HepG2 (cell line): ENCODE data around the gene VPS13D. TPM values are rescaled to one million over a fixed set of nuclear protein-coding genes. Genes with fewer than 3 reads are reported as not detected.

ENCODE experiments used
- ELF4 ChIP-seq: sonication (generic); formaldehyde crosslinking; IDR thresholded peaks from 2 replicates; pipeline ENCODE4 v1.5.0; 2020; ENCODE audit warnings: missing genetic modification reagents, mild to moderate bottlenecking, moderate library complexity, borderline replicate concordance
- EZH2 ChIP-seq: conservative IDR thresholded peaks from 2 replicates; pipeline ENCODE4 v1.6.1; 2012; ENCODE audit warnings: mild to moderate bottlenecking, low read depth, low read length, moderate library complexity
- FOXA1 ChIP-seq, 2 experiments: fragments of 450-650 bp in 1 of 2; sonication (generic) in 1 of 2; formaldehyde crosslinking in 1 of 2; IDR thresholded peaks; 2 replicates each; pipeline versions ENCODE4 v1.4.0 to v1.6.1; 2016 to 2020; ENCODE audit warnings: missing genetic modification reagents in 1 of 2
- JUN ChIP-seq: sonication (generic); formaldehyde crosslinking; IDR thresholded peaks from 2 replicates; pipeline ENCODE4 v1.4.0; 2020; ENCODE audit warnings: mild to moderate bottlenecking, missing genetic modification reagents
- KLF12 ChIP-seq: sonication (generic); formaldehyde crosslinking; IDR thresholded peaks from 2 replicates; pipeline ENCODE4 v1.4.0; 2020; ENCODE audit warnings: missing genetic modification reagents, borderline replicate concordance
- KLF9 ChIP-seq: IDR thresholded peaks from 2 replicates; pipeline ENCODE4 v1.6.1; 2016; ENCODE audit warnings: low read depth
- MIXL1 ChIP-seq: IDR thresholded peaks from 2 replicates; pipeline ENCODE4 v1.6.1; 2016
- NFIC ChIP-seq: IDR thresholded peaks from 2 replicates; pipeline ENCODE4 v1.6.1; 2012; ENCODE audit warnings: mild to moderate bottlenecking, low read length, inconsistent platforms
- PCBP1 ChIP-seq: fragments of 200-400 bp; formaldehyde crosslinking; IDR thresholded peaks from 2 replicates; pipeline ENCODE4 v1.6.1; 2017; ENCODE audit warnings: mild to moderate bottlenecking, low read depth, low read length, borderline replicate concordance
- PHF21A ChIP-seq: sonication (generic); formaldehyde crosslinking; IDR thresholded peaks from 2 replicates; pipeline ENCODE4 v1.5.0; 2020; ENCODE audit warnings: mild to moderate bottlenecking, missing genetic modification reagents
- REXO4 ChIP-seq: sonication (generic); formaldehyde crosslinking; IDR thresholded peaks from 2 replicates; pipeline ENCODE4 v1.8.0; 2022; ENCODE audit warnings: missing genetic modification reagents, mild to moderate bottlenecking, borderline replicate concordance
- SIX1 ChIP-seq: sonication (generic); formaldehyde crosslinking; IDR thresholded peaks from 2 replicates; pipeline ENCODE4 v1.4.0; 2020; ENCODE audit warnings: missing genetic modification reagents, borderline replicate concordance
- SP4 ChIP-seq: sonication (generic); formaldehyde crosslinking; IDR thresholded peaks from 2 replicates; pipeline ENCODE4 v1.8.1; 2023; ENCODE audit warnings: mild to moderate bottlenecking, missing genetic modification reagents
- SRF ChIP-seq: IDR thresholded peaks from 2 replicates; pipeline ENCODE4 v1.6.1; 2011; ENCODE audit warnings: mild to moderate bottlenecking, low read depth, low read length, moderate library complexity
- TAF1 ChIP-seq: sonication (generic); formaldehyde crosslinking; IDR thresholded peaks from 2 replicates; pipeline ENCODE4 v1.4.0; 2020; ENCODE audit warnings: missing genetic modification reagents
- ZBTB7A ChIP-seq: sonication (generic); formaldehyde crosslinking; IDR thresholded peaks from 2 replicates; pipeline ENCODE4 v1.8.0; 2022; ENCODE audit warnings: mild to moderate bottlenecking, missing genetic modification reagents
- ZFAT ChIP-seq: sonication (generic); formaldehyde crosslinking; conservative IDR thresholded peaks from 2 replicates; pipeline ENCODE4 v1.8.1; 2023; ENCODE audit warnings: missing genetic modification reagents, inconsistent platforms
- ZNF230 ChIP-seq: sonication (generic); formaldehyde crosslinking; IDR thresholded peaks from 2 replicates; pipeline ENCODE4 v1.4.0; 2020; ENCODE audit warnings: mild to moderate bottlenecking, missing genetic modification reagents
- ZNF350 ChIP-seq: sonication (generic); formaldehyde crosslinking; IDR thresholded peaks from 2 replicates; pipeline ENCODE4 v1.4.0; 2020; ENCODE audit warnings: mild to moderate bottlenecking, low read depth, missing genetic modification reagents, borderline replicate concordance
- ZNF589 ChIP-seq: sonication (generic); formaldehyde crosslinking; conservative IDR thresholded peaks from 2 replicates; pipeline ENCODE4 v1.8.0; 2022; ENCODE audit warnings: mild to moderate bottlenecking, moderate library complexity, missing genetic modification reagents
- ZNF720 ChIP-seq: sonication (generic); formaldehyde crosslinking; IDR thresholded peaks from 2 replicates; pipeline ENCODE4 v1.4.0; 2020; ENCODE audit warnings: missing genetic modification reagents
- polyA plus RNA-seq, 8 experiments: library from polyadenylated mRNA; depleted of rRNA in 3 of 8; stranded (reverse) in 7 of 8; unstranded in 1 of 8; fragments of >200 nt; fragmentation: Illumina TruSeq in 4 of 8; extraction: Trizol in 4 of 8; gene quantifications; 2 replicates each; pipeline versions ENCODE4 v1.2.1 to v1.2.3, GENCODE V29; 2011 to 2016; ENCODE audit warnings: low read depth in 4 of 8, missing spikeins in 1 of 8, mixed read lengths in 1 of 8; ENCODE audit not compliant: insufficient read depth in 1 of 8
- total RNA-seq, 5 experiments: library from RNA; depleted of rRNA; stranded (reverse); fragments of >200 nt; fragmentation: Illumina TruSeq; extraction: Trizol; gene quantifications; 2 replicates each; pipeline ENCODE4 v1.2.3, GENCODE V29; 2016; ENCODE audit warnings: low read depth in 1 of 5
- TF ChIP-seq, protein P1 (sequence below): IDR thresholded peaks from 2 replicates; pipeline ENCODE4 v1.6.1; 2016; ENCODE audit warnings: low read depth, missing genetic modification reagents, missing compliant biosample characterization
- TF ChIP-seq, protein P2 (sequence below): IDR thresholded peaks from 2 replicates; pipeline ENCODE4 v1.6.1; 2012; ENCODE audit warnings: low read depth, low read length, improper control_type of control experiment
- TF ChIP-seq, protein P3 (sequence below): sonication (generic); formaldehyde crosslinking; conservative IDR thresholded peaks from 2 replicates; pipeline ENCODE4 v1.4.0; 2020; ENCODE audit warnings: missing genetic modification reagents

VPS13D gene
- total and polyA plus RNA-seq, 2 of the 13 experiments (the other 11 are each of a cell fraction or from before 2014, with no cell fraction given), result 8.6 to 13.9 TPM

DNA sequence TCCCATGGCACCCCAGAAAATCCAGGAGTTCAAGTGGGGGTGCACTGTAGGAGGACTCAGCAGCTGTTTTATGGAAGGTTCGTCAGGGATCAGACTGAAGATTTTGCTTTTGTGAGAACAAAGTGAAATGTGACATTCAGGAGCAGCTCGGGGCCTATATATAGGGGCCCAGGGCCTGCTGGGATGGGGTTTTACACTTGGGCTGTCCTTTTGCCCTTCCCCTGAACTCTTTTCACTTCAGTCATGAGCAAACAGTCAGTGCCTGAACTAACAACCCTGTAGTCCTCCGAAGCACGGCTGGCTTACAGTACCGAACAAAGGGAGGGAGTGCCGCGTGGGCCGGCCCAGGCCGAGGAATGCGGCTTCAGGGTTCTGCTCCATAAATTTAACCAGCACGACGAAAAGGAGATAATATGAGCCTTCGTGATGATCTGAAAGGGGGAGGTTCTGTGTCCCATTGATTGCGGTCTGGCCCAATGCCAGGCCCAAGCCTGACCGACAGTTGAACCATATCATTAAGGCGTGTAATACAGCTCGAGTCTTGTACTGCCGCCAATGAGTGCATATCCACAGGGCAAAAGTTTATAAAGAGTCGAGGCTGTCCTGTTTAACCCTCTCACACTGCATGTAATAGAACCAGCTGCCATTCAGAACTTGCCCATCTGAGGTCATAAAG is 248.2 kb downstream of the VPS13D start (continued):
- TF ChIP-seq, protein P1, sequence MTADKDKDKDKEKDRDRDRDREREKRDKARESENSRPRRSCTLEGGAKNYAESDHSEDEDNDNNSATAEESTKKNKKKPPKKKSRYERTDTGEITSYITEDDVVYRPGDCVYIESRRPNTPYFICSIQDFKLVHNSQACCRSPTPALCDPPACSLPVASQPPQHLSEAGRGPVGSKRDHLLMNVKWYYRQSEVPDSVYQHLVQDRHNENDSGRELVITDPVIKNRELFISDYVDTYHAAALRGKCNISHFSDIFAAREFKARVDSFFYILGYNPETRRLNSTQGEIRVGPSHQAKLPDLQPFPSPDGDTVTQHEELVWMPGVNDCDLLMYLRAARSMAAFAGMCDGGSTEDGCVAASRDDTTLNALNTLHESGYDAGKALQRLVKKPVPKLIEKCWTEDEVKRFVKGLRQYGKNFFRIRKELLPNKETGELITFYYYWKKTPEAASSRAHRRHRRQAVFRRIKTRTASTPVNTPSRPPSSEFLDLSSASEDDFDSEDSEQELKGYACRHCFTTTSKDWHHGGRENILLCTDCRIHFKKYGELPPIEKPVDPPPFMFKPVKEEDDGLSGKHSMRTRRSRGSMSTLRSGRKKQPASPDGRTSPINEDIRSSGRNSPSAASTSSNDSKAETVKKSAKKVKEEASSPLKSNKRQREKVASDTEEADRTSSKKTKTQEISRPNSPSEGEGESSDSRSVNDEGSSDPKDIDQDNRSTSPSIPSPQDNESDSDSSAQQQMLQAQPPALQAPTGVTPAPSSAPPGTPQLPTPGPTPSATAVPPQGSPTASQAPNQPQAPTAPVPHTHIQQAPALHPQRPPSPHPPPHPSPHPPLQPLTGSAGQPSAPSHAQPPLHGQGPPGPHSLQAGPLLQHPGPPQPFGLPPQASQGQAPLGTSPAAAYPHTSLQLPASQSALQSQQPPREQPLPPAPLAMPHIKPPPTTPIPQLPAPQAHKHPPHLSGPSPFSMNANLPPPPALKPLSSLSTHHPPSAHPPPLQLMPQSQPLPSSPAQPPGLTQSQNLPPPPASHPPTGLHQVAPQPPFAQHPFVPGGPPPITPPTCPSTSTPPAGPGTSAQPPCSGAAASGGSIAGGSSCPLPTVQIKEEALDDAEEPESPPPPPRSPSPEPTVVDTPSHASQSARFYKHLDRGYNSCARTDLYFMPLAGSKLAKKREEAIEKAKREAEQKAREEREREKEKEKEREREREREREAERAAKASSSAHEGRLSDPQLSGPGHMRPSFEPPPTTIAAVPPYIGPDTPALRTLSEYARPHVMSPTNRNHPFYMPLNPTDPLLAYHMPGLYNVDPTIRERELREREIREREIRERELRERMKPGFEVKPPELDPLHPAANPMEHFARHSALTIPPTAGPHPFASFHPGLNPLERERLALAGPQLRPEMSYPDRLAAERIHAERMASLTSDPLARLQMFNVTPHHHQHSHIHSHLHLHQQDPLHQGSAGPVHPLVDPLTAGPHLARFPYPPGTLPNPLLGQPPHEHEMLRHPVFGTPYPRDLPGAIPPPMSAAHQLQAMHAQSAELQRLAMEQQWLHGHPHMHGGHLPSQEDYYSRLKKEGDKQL (CRISPR knock-in tag), result peak; percentile 80
- TF ChIP-seq FOXA1 (IDR thresholded peaks at IDR 0.05), result no peak
- peak; percentile 80; the same call in 1 of the 2 replicates for TF ChIP-seq FOXA1 (CRISPR knock-in tag; IDR thresholded peaks at IDR 0.05)
- 0 out of 2 replicates have a peak, but pooled peaks have one; percentile 65 for TF ChIP-seq ZNF350
- peak; percentile 85 for TF ChIP-seq MIXL1 (CRISPR knock-in tag)
- TF ChIP-seq ZNF720, result no peak
- TF ChIP-seq KLF12, result no peak
- peak; percentile 97 for TF ChIP-seq NFIC
- TF ChIP-seq SRF, result no peak
- no peak for TF ChIP-seq EZH2
- no peak for TF ChIP-seq ZNF589 (CRISPR knock-in tag)
- TF ChIP-seq PHF21A, result peak; percentile 91
- TF ChIP-seq, protein P2, sequence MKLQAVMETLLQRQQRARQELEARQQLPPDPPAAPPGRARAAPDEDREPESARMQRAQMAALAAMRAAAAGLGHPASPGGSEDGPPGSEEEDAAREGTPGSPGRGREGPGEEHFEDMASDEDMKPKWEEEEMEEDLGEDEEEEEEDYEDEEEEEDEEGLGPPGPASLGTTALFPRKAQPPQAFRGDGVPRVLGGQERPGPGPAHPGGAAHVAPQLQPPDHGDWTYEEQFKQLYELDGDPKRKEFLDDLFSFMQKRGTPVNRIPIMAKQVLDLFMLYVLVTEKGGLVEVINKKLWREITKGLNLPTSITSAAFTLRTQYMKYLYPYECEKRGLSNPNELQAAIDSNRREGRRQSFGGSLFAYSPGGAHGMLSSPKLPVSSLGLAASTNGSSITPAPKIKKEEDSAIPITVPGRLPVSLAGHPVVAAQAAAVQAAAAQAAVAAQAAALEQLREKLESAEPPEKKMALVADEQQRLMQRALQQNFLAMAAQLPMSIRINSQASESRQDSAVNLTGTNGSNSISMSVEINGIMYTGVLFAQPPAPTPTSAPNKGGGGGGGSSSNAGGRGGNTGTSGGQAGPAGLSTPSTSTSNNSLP, result no peak
- no peak for TF ChIP-seq ZBTB7A
- no peak for TF ChIP-seq REXO4 (CRISPR knock-in tag)
- 0 out of 2 replicates have a peak, but pooled peaks have one; percentile 35 for TF ChIP-seq KLF9 (CRISPR knock-in tag)
- no peak for TF ChIP-seq ZFAT
- no peak for TF ChIP-seq JUN (CRISPR knock-in tag)
- TF ChIP-seq, protein P3, sequence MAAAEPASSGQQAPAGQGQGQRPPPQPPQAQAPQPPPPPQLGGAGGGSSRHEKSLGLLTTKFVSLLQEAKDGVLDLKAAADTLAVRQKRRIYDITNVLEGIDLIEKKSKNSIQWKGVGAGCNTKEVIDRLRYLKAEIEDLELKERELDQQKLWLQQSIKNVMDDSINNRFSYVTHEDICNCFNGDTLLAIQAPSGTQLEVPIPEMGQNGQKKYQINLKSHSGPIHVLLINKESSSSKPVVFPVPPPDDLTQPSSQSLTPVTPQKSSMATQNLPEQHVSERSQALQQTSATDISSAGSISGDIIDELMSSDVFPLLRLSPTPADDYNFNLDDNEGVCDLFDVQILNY (CRISPR knock-in tag), result no peak
- TF ChIP-seq SP4, result no peak
- TF ChIP-seq ELF4, result no peak
- TF ChIP-seq PCBP1, result no peak
- no peak for TF ChIP-seq ZNF230 (CRISPR knock-in tag)
- TF ChIP-seq SIX1 (CRISPR knock-in tag), result peak; percentile 52; the same call in 1 of the 2 replicates
- TF ChIP-seq TAF1 (CRISPR knock-in tag), result peak; percentile 59; the same call in 1 of the 2 replicates
